Hematopoietic multipotent progenitor cell treated with erythropoietin and hydrocortisone succinate and interleukin-3 and kit ligand, for 4 days (in vitro differentiated cells): ENCODE measurements around the gene DDX56.

ENCODE experiments used
- DNase-seq: peaks from one replicate; pipeline ENCODE4 v3.0.0-alpha.2; 2015

Gene DDX56

GRCh38 chr7:44534087-44534486 lies 39.6 kb downstream of the DDX56 start:
- no peak for DNase-seq

- DNase-seq = no peak
These were observed 40.2 kb downstream of the DDX56 start for GRCh38 chr7:44533301-44534055.

GRCh38 chr7:44531421-44532380 lies 42.0 kb downstream of the DDX56 start:
- no peak for DNase-seq

- DNase-seq = peak; percentile 15
These were observed 42.7 kb downstream of the DDX56 start for GRCh38 chr7:44530990-44531389.

- DNase-seq = no peak
These were observed 48.8 kb downstream of the DDX56 start for GRCh38 chr7:44524811-44525388.

- DNase-seq = no peak
These were observed 51.4 kb downstream of the DDX56 start for GRCh38 chr7:44522315-44522714.

- DNase-seq = no peak
These were observed 52.2 kb downstream of the DDX56 start for GRCh38 chr7:44521347-44522095.

- DNase-seq = no peak
These were observed 53.1 kb downstream of the DDX56 start for GRCh38 chr7:44520574-44520973.

- no peak for DNase-seq
These were observed 54.2 kb downstream of the DDX56 start for GRCh38 chr7:44519546-44519945.

- DNase-seq = no peak
These were observed 54.9 kb downstream of the DDX56 start for GRCh38 chr7:44518761-44519160.

- DNase-seq = no peak
These were observed 56.5 kb downstream of the DDX56 start for GRCh38 chr7:44517175-44517574.
